Natural killer cell treated with Interleukin-12 subunit alpha and Interleukin-12 subunit beta and Interleukin-15 and Interleukin-18, amount 100 ng/mL, for 72 hours (primary cell): ENCODE data around the gene BLMH. TPM values are rescaled to one million over a fixed set of nuclear protein-coding genes. Genes with fewer than 3 reads are reported as not detected.
A peak's percentile ranks its signal among the peaks of the same experiment; 100 is the strongest.

Experiments used
- ATAC-seq, 2 donors: fragments of 150-1000 bp; cut with Tn5 transposase in 1 of 2; sonication (Bioruptor Pico), chemical (Tn5 transposase) in 1 of 2; 2 replicates each; pipeline ENCODE4 v1.10.0; 2021
- DNase-seq: peaks from one replicate; pipeline ENCODE4 v3.0.0; 2022; ENCODE audit warnings: low spot score
- H3K27ac Mint-ChIP-seq, 2 donors: 1 replicate in 1 of 2; 2 replicates in 1 of 2; pipeline ENCODE4 v1.8.0; 2022; ENCODE audit warnings: mixed read lengths in 2 of 2, mild to moderate bottlenecking in 1 of 2, moderate library complexity in 1 of 2
- H3K27me3 Mint-ChIP-seq, 2 donors: 1 replicate in 1 of 2; 2 replicates in 1 of 2; pipeline ENCODE4 v1.8.0; 2022; ENCODE audit warnings: mixed read lengths in 2 of 2
- H3K36me3 Mint-ChIP-seq: one replicate; pipeline ENCODE4 v1.8.0; 2022; ENCODE audit warnings: mixed read lengths
- H3K4me1 Mint-ChIP-seq, 2 donors: 1 replicate in 1 of 2; 2 replicates in 1 of 2; pipeline ENCODE4 v1.8.0; 2022; ENCODE audit warnings: low read depth in 2 of 2, mixed read lengths in 2 of 2, mild to moderate bottlenecking in 1 of 2
- H3K4me3 Mint-ChIP-seq: one replicate; pipeline ENCODE4 v1.8.0; 2022; ENCODE audit warnings: mixed read lengths
- H3K9me3 Mint-ChIP-seq: 2 replicates; pipeline ENCODE4 v1.8.0; 2022; ENCODE audit warnings: mixed read lengths
- total RNA-seq, 2 donors: library from RNA; stranded (reverse); gene quantifications; one replicate each; pipeline ENCODE4 v1.2.3, GENCODE V29; 2022

BLMH gene
- total RNA-seq, 2 donors from 2014 or later, result 52.5 to 97.5 TPM

DNA sequence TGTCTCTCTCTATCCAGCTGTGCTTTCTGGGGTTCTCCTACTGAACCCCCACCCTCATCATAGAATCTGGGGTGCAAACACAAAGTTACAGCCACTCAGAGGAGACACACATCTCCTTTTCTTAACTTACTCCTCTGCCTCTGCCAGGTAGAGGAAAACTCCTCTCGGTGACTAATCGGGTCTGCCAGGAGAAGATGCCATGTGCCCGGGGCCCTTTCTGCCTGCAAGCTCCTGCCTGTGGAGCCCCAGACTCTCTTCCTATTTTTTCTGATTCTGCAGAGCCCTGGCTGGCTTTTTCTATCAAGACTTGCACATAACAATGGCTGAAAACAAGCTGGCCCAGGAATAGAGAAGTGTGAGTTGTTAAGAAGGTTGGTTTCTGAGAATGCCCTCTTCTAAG is 66.6 kb downstream of the BLMH start:
- Mint-ChIP-seq H3K27ac (no peak overlapping the region), H3K4me1 (peaks cover 0 to under 1% of the 10 kb centered on the region in 2 donors), H3K9me3 (no peaks in the 10 kb centered on the region), H3K4me3 (no peak overlapping the region), H3K27me3 (peaks cover 9 to 14% of the 10 kb centered on the region in 2 donors), H3K36me3 (no peaks in the 10 kb centered on the region)
- ATAC-seq (no peak), DNase-seq (no peak)

DNA sequence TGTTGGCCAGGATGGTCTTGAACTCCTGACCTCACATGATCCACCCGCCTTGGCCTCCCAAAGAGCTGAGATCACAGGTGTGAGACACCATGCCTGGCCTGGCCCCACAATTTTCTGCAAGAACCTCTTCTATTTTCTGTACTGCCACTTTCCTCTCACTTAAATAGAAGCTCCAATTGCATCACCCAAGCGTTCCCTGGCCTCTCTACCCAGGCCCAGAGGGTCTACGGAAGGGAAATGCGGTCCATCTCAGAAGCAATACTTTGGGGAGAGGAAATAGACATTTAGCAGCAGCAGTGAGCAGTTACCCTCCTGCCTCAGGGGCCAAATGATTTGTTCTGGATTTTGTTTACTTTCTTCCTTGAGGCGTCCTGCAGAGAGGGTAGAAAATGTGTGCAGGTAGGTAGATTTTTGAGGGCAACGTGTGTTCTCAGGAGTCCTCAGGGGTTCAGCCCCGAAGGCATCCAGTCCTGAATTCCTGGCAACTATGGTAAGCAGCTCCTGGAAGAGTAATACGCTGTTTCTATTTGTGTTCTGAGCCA is 67.3 kb downstream of the BLMH start:
- Mint-ChIP-seq H3K36me3 (no peaks in the 10 kb centered on the region), H3K9me3 (no peaks in the 10 kb centered on the region), H3K27me3 (peaks cover 5 to 7% of the 10 kb centered on the region in 2 donors), H3K4me3 (no peak overlapping the region), H3K4me1 (no peaks in the 10 kb centered on the region), H3K27ac (no peak overlapping the region)
- ATAC-seq (no peak), DNase-seq (no peak)

DNA sequence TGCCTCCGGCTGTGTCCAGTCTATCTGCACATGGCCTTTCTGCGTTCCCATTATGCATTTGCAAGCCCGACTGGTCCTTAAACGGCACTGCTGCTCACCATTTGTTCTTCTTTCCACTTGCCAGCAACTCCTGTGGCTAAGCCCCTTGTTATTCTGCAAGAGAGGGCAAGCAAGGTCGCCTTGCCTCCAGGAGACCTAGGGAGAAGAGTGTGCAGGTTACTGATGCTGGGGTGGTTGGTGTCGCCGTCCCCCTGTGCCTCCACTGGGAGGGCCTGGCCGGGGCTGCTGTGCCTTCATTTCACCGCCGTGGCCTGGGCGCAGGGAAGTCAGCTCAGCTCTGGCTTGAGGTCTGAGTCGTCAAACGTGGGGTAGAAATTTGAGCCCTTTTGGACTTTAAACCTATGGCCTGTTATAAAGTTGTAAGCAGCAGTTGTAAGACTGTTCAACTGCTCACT is 69.0 kb downstream of the BLMH start:
- H3K4me3 Mint-ChIP-seq, result no peak overlapping the region
- no peak overlapping the region for H3K27ac Mint-ChIP-seq
- H3K36me3 Mint-ChIP-seq, result no peaks in the 10 kb centered on the region
- H3K27me3 Mint-ChIP-seq, result peaks cover 0 to 7% of the 10 kb centered on the region in 2 donors
- H3K9me3 Mint-ChIP-seq, result no peaks in the 10 kb centered on the region
- no peak for DNase-seq
- no peak for ATAC-seq
- H3K4me1 Mint-ChIP-seq, result no peaks in the 10 kb centered on the region

DNA sequence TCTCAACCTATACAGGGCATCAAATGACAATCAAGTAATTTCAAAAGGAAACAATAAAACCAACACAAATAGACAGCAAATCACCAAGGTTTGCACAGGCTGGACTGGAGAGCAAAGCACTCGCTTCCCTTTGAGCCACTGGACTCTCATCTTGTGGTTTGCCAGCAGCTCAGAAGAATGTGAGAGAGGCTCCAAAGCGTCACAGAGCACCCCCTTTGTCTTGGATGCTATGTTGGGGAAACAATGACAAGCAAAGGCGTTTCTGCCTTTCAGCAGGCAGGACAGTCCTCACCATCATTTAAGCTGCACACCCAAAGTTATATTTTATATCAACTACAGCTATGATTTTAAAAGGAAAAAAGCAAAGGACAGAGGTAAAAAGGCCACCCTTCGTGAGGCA is 69.5 kb downstream of the BLMH start:
- H3K4me1 Mint-ChIP-seq, result no peaks in the 10 kb centered on the region
- H3K27me3 Mint-ChIP-seq, result peaks cover 0 to 7% of the 10 kb centered on the region in 2 donors
- no peaks in the 10 kb centered on the region for H3K9me3 Mint-ChIP-seq
- H3K27ac Mint-ChIP-seq, result no peak overlapping the region
- H3K4me3 Mint-ChIP-seq, result no peak overlapping the region
- DNase-seq (peak; percentile 34), ATAC-seq (no peak)
- no peaks in the 10 kb centered on the region for H3K36me3 Mint-ChIP-seq

DNA sequence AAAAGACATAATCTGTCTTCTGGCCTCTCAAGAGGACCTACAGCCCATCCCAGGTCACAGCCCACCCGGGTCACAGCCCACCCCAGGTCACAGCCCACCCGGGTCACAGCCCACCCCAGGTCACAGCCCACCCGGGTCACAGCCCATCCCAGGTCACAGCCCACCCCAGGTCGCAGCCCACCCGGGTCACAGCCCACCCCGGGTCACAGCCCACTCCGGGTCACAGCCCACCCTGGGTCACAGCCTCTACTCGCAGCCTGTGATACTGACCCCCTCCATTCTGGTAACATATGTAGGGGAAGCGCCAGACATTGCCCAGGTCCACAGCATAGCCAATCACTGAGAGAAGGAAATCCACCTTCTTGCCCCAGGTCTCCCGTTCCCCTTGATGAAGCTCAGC is 70.4 kb downstream of the BLMH start:
- peak; percentile 23 for DNase-seq
- Mint-ChIP-seq H3K27me3 (peaks cover 0 to 7% of the 10 kb centered on the region in 2 donors), H3K36me3 (no peaks in the 10 kb centered on the region)

DNA sequence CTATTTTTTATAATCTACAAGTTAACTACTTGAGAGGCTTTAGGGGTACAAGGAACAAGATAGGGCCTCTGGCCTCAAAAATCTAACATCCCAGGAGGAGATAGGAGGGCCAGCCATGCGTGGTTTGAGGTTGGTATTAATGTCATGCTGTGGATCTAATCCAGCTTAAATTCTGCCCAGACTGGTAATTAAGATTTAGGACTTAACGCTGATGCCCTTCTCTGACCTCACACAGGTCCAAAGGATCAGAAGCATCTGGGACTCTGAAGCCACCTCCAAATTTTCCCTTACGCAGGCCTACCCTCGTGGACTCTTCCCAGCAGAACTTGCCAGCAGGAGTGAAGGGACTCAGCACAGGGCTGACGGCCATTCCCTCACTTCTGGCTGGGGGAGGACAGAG is 71.3 kb downstream of the BLMH start:
- Mint-ChIP-seq H3K4me1 (no peaks in the 10 kb centered on the region), H3K27me3 (no peaks in the 10 kb centered on the region), H3K9me3 (no peaks in the 10 kb centered on the region), H3K4me3 (no peak overlapping the region), H3K36me3 (no peaks in the 10 kb centered on the region), H3K27ac (no peak overlapping the region)
- DNase-seq (peak; percentile 34), ATAC-seq (no peak)

More for the DNA sequence above, 70.4 kb downstream of the BLMH start:
- ATAC-seq, result no peak
- Mint-ChIP-seq H3K27ac (no peak overlapping the region), H3K4me1 (no peaks in the 10 kb centered on the region), H3K4me3 (no peak overlapping the region), H3K9me3 (no peaks in the 10 kb centered on the region)

DNA sequence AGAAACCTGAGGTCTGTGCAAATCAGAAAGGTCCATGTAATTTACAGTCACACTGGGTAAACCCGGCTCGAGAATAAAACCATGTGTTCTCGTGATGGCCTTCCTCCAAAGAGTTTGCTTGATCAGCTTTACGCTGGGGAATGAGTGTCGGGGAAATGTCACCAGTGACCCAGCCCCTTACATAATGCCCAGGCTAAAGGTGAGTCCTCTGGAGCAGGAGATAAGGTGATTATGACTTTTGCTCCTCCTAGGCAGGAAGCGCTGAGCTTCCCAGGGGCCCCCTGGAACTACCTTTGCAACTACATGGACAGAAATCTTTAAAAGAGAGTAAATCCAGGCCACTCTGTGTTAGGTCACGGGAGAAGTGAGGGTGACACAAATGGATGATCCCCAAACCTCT is 71.9 kb downstream of the BLMH start:
- Mint-ChIP-seq H3K9me3 (no peaks in the 10 kb centered on the region), H3K27me3 (no peaks in the 10 kb centered on the region), H3K4me3 (no peak overlapping the region), H3K36me3 (no peaks in the 10 kb centered on the region), H3K4me1 (no peaks in the 10 kb centered on the region), H3K27ac (no peak overlapping the region)
- DNase-seq, result no peak
- ATAC-seq, result no peak

DNA sequence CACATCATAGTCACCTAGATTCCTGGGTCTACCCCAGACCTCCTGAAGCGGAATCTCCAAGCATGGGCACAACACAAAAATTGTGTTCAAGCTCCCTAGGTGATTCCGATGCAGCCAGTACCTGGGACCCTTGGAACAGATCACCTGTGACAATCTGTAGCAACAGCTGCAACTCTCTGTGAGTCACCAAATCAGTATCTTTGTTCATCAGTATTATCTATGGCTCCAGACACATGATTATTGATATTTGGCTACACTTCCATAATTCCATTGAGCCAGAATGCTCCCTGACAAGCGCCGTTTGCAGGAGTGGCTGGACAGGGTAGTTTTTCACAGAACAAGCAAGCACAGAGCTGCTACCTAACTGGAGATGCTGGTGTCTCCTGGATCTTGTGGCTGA is 72.4 kb downstream of the BLMH start:
- Mint-ChIP-seq H3K36me3 (no peaks in the 10 kb centered on the region), H3K27ac (no peak overlapping the region), H3K9me3 (no peaks in the 10 kb centered on the region), H3K27me3 (no peaks in the 10 kb centered on the region), H3K4me1 (no peaks in the 10 kb centered on the region), H3K4me3 (no peak overlapping the region)
- no peak for ATAC-seq
- no peak for DNase-seq

DNA sequence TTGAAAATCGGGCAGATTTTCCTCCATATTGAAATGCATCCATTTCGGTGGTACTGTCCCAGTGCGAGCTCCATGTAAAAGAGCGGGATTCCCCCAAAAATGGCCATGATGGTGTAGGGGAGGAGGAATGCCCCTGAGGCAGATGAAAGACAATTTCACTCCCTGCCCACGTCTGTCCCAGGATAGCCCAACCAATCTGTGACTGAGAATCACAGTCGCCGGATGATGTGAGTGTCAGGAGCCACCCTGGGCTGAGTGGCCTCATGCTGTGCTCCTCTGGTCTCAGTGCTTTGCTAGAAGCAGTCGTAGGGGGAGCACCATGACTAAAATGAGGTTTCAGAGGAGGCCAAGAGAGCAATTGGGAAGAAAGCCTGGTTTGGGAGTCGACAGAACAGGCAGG is 72.9 kb downstream of the BLMH start:
- Mint-ChIP-seq H3K36me3 (no peaks in the 10 kb centered on the region), H3K9me3 (no peaks in the 10 kb centered on the region), H3K27me3 (no peaks in the 10 kb centered on the region), H3K4me1 (no peaks in the 10 kb centered on the region), H3K27ac (no peak overlapping the region), H3K4me3 (no peak overlapping the region)
- no peak for ATAC-seq
- peak; percentile 34 for DNase-seq

DNA sequence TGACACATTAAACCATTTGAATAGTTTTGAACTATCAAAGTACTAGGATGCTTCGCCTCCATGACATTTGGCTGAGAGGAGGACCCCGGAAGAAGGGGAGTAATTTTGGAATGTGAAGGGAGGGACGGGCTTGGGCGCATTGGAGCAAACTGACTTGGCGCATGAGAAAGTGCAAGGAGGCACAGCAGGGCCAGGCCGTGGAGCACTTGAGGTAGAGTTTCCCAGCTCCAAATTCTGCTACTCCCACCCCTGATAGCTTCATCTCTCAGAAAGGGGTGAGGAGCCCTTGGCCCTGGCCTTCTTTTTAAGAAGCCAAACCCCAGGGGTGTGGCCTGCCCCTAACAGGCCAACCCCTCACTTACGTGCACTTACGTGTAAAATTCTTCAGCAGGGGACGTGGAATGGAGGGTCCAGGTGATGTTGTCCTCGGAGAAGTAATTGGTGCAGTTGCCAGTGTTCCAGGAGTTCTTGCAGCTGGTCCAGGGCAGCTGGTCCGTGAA is 73.9 kb downstream of the BLMH start:
- Mint-ChIP-seq H3K36me3 (no peaks in the 10 kb centered on the region), H3K27ac (no peak overlapping the region), H3K4me1 (peaks cover 0 to 6% of the 10 kb centered on the region in 2 donors), H3K27me3 (no peaks in the 10 kb centered on the region), H3K9me3 (no peaks in the 10 kb centered on the region), H3K4me3 (no peak overlapping the region)
- DNase-seq (no peak), ATAC-seq (no peak)

DNA sequence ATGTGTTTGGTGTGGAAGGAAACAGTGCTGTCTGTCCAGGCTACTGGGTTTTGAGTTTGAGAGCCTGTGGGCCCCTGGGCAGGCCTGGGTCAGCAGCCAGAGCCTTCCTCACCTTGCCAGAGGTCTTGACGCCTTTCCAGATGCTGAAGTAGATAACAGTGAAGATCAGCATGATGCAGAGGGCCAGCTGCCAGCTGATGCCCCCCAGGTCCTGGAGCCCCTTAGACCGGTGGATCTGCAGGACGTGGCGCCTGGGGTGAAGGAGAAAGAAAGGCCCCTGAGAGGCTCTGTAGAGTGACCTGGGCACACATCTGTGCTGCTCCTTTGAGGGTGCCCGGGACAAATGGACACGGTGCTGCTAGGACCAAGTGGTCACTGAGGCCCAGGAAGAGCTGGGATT is 74.7 kb downstream of the BLMH start:
- ATAC-seq, result no peak
- Mint-ChIP-seq H3K27me3 (no peaks in the 10 kb centered on the region), H3K4me3 (no peak overlapping the region), H3K36me3 (no peaks in the 10 kb centered on the region), H3K27ac (peak overlapping the region in 1 of 2 donors; percentile 24), H3K4me1 (peaks cover 1 to 9% of the 10 kb centered on the region in 2 donors), H3K9me3 (no peaks in the 10 kb centered on the region)
- no peak for DNase-seq

DNA sequence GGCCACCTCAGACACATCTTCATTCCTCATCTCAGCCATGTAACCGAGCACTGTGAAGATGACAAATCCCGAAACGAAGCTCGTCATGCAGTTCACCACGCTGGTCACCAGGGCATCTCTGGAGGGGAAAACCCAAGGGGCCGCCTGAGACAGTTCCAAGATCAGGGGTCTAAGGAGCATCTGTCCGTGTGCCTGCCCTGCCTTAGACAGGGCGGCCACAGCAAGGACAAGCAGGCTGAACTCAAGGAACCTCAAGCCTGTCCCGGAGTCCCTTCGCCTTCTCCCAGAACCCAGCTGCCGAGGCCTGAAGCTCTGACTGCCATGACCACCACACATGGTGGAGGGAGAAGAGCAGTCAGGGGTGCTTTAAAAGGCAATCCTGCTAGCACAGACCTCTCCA is 79.0 kb downstream of the BLMH start:
- Mint-ChIP-seq H3K4me3 (peak overlapping the region; percentile 43), H3K27ac (peak overlapping the region in 1 of 2 donors; percentile 74), H3K27me3 (peaks cover 0 to 6% of the 10 kb centered on the region in 2 donors), H3K4me1 (peaks cover 18 to 34% of the 10 kb centered on the region in 2 donors), H3K36me3 (no peaks in the 10 kb centered on the region), H3K9me3 (no peaks in the 10 kb centered on the region)
- ATAC-seq, result peak; percentile 38 to 79
- no peak for DNase-seq

DNA sequence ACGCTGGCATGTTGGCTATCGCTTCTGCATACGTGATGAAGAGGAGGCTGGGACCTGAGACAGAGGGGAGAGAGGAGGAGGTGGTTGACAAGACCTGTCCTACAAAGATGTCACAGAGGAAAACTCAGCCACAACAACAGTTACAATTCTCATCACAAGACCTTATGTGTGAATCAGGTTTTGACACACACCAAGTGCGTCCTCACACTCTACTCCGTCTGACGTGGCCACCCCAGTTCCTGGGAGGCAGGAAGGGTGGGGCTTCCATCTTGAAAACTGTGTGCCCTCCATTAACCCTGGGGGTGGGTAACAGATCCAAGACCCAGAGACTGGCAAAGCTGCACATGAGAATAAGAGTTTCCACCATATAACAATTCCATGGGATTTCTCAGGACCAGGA is 80.4 kb downstream of the BLMH start:
- peak; percentile 73 to 91 for ATAC-seq
- no peaks in the 10 kb centered on the region for H3K36me3 Mint-ChIP-seq
- peak overlapping the region; percentile 61 to 74 for H3K27ac Mint-ChIP-seq
- H3K4me1 Mint-ChIP-seq, result peaks cover 18 to 36% of the 10 kb centered on the region in 2 donors
- no peaks in the 10 kb centered on the region for H3K9me3 Mint-ChIP-seq
- peaks cover 0 to 9% of the 10 kb centered on the region in 2 donors for H3K27me3 Mint-ChIP-seq
- peak overlapping the region; percentile 49 for H3K4me3 Mint-ChIP-seq
- DNase-seq, result no peak

DNA sequence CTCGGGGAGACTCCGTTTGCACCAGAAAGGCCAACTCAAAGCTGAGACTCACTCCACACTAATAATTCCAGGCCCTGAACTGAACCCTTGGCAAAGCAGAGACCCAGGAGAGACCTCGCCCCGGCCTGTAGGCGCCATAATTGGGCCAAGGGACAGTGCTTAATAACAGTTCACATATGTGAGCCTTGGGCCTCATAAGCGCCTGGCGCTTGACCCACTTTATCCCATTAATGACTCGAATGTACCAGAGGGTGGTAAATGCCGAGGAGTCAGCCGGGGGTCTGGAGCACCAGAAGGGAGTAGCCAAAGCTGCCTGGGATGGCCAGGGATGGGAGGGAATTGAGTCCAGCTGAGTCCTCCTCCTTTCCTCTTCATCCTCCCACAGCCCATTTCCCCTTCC is 80.8 kb downstream of the BLMH start:
- H3K36me3 Mint-ChIP-seq, result no peaks in the 10 kb centered on the region
- ATAC-seq (no peak), DNase-seq (no peak)
- H3K27ac Mint-ChIP-seq, result peak overlapping the region; percentile 61 to 74
- peaks cover 0 to 9% of the 10 kb centered on the region in 2 donors for H3K27me3 Mint-ChIP-seq
- peaks cover 18 to 36% of the 10 kb centered on the region in 2 donors for H3K4me1 Mint-ChIP-seq
- H3K9me3 Mint-ChIP-seq, result no peaks in the 10 kb centered on the region
- peak overlapping the region; percentile 49 for H3K4me3 Mint-ChIP-seq

DNA sequence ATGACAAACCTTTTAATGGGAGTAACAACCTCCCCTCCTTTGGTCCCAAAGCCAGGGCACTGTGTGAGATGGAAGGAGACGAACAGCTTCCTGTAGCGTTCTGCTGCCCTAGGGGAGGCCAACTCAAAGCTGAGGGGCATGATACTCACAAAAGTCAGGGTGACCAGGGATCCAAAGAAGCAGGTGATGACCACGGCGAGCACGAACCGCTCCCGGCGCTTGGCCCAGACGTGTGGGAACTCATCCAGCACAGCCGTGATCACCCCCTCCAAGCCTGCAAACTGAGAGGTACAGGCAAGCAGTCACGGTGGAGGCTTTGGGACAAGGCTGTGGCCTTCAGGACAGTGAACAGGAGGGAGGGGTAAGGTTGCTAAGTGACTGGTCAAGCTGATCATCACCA is 81.4 kb downstream of the BLMH start:
- Mint-ChIP-seq H3K9me3 (no peaks in the 10 kb centered on the region), H3K4me1 (peaks cover 18 to 36% of the 10 kb centered on the region in 2 donors), H3K4me3 (peak overlapping the region; percentile 49), H3K36me3 (no peaks in the 10 kb centered on the region), H3K27ac (peak overlapping the region in 1 of 2 donors; percentile 35), H3K27me3 (peaks cover 0 to 9% of the 10 kb centered on the region in 2 donors)
- ATAC-seq (no peak), DNase-seq (no peak)
